Naive B cell (primary cell): ENCODE results near the gene PODXL. TPM values are rescaled to one million over a fixed set of nuclear protein-coding genes. Genes with fewer than 3 reads are reported as not detected.
A peak's percentile ranks its signal among the peaks of the same experiment; 100 is the strongest.
"Not testable (repeated sequence)": the region's sequence is repeated elsewhere in the genome, so short reads cannot be mapped to it uniquely, and the experiment has no call there.

Experiments
- ATAC-seq, 2 donors: fragments of 150-1000 bp; cut with Tn5 transposase; 2 replicates each; pipeline ENCODE4 v1.10.0; 2021; ENCODE audit warnings: low read depth in 2 of 2, mild to moderate bottlenecking in 2 of 2, moderate library complexity in 2 of 2
- DNase-seq: peaks from one replicate; pipeline ENCODE4 v3.0.0; 2022
- H3K27ac Mint-ChIP-seq, 6 donors: one replicate each; pipeline ENCODE4 v1.8.0; 2020 to 2022; ENCODE audit warnings: mild to moderate bottlenecking in 6 of 6, mixed read lengths in 6 of 6, moderate library complexity in 5 of 6, inconsistent platforms in 2 of 6
- H3K27me3 Mint-ChIP-seq, 3 donors: one replicate each; pipeline ENCODE4 v1.8.0; 2021 to 2022; ENCODE audit warnings: mixed read lengths in 3 of 3, mild to moderate bottlenecking in 1 of 3
- H3K36me3 Mint-ChIP-seq, 2 donors: one replicate each; pipeline ENCODE4 v1.8.0; 2020 to 2022; ENCODE audit warnings: mixed read lengths in 2 of 2, inconsistent platforms in 1 of 2, mild to moderate bottlenecking in 1 of 2
- H3K4me1 Mint-ChIP-seq, 3 donors: one replicate each; pipeline ENCODE4 v1.8.0; 2020 to 2022; ENCODE audit warnings: mixed read lengths in 3 of 3, inconsistent platforms in 1 of 3, mild to moderate bottlenecking in 1 of 3, moderate library complexity in 1 of 3
- H3K4me3 Mint-ChIP-seq, 8 donors: one replicate each; pipeline ENCODE4 v1.8.0; 2020 to 2022; ENCODE audit warnings: mild to moderate bottlenecking in 8 of 8, mixed read lengths in 8 of 8, moderate library complexity in 8 of 8, inconsistent platforms in 2 of 8
- H3K9me3 Mint-ChIP-seq, 7 donors: one replicate each; pipeline ENCODE4 v1.8.0; 2020 to 2022; ENCODE audit warnings: mixed read lengths in 7 of 7, mild to moderate bottlenecking in 5 of 7, inconsistent platforms in 2 of 7, moderate library complexity in 1 of 7
- polyA plus RNA-seq, 6 donors: library from polyadenylated mRNA; unstranded; fragments of 300-500 nt; fragmentation: Illumina TruSeq; gene quantifications; one replicate each; pipeline ENCODE4 v1.2.3, GENCODE V29; 2021; ENCODE audit warnings: low read depth in 6 of 6

Gene PODXL
- polyA plus RNA-seq, 6 donors from 2014 or later, result 0.12 to 0.90 (median 0.68) TPM; not detected in 1

- peak overlapping the region in 1 of 6 donors; percentile 80 for H3K27ac Mint-ChIP-seq
Measured at GRCh38 chr7:131480384-131481315, 75.8 kb downstream of the PODXL start.

GRCh38 chr7:131476740-131477139 is 79.7 kb downstream of the PODXL start:
- ATAC-seq (no peak), DNase-seq (no peak)
- Mint-ChIP-seq H3K4me3 (no peak overlapping the region), H3K27ac (no peak overlapping the region), H3K9me3 (peaks cover 0 to 10% (median 0%) of the 10 kb centered on the region in 7 donors), H3K27me3 (no peaks in the 10 kb centered on the region), H3K4me1 (no peaks in the 10 kb centered on the region), H3K36me3 (peaks cover 10 to 13% of the 10 kb centered on the region in 2 donors)

More at GRCh38 chr7:131480384-131481315, 75.8 kb downstream of the PODXL start:
- Mint-ChIP-seq H3K4me1 (peaks cover 0 to 7% (median 4%) of the 10 kb centered on the region in 3 donors), H3K27me3 (no peaks in the 10 kb centered on the region), H3K4me3 (no peak overlapping the region), H3K9me3 (no peaks in the 10 kb centered on the region), H3K36me3 (no peaks in the 10 kb centered on the region)
- ATAC-seq (no peak), DNase-seq (no peak)

- no peak for DNase-seq
- ATAC-seq, result no peak
- H3K36me3 Mint-ChIP-seq, result peaks cover 35 to 42% of the 10 kb centered on the region in 2 donors
- H3K4me3 Mint-ChIP-seq, result no peak overlapping the region
- no peak overlapping the region for H3K27ac Mint-ChIP-seq
- no peaks in the 10 kb centered on the region for H3K4me1 Mint-ChIP-seq
- peaks cover 0 to 10% (median 0%) of the 10 kb centered on the region in 7 donors for H3K9me3 Mint-ChIP-seq
- no peaks in the 10 kb centered on the region for H3K27me3 Mint-ChIP-seq
Measured at GRCh38 chr7:131471250-131472004, 85.0 kb downstream of the PODXL start.

GRCh38 chr7:131467788-131468187 is 88.6 kb downstream of the PODXL start:
- Mint-ChIP-seq H3K4me3 (no peak overlapping the region), H3K9me3 (no peaks in the 10 kb centered on the region), H3K36me3 (peaks cover 29 to 41% of the 10 kb centered on the region in 2 donors), H3K27me3 (no peaks in the 10 kb centered on the region), H3K27ac (no peak overlapping the region), H3K4me1 (no peaks in the 10 kb centered on the region)
- DNase-seq (no peak), ATAC-seq (no peak)

GRCh38 chr7:131466735-131467365 is 89.6 kb downstream of the PODXL start:
- Mint-ChIP-seq H3K27ac (no peak overlapping the region), H3K27me3 (no peaks in the 10 kb centered on the region), H3K9me3 (no peaks in the 10 kb centered on the region), H3K36me3 (peaks cover 30 to 41% of the 10 kb centered on the region in 2 donors), H3K4me3 (no peak overlapping the region), H3K4me1 (no peaks in the 10 kb centered on the region)
- ATAC-seq (no peak), DNase-seq (no peak)

- H3K9me3 Mint-ChIP-seq, ATAC-seq, DNase-seq, H3K27me3 Mint-ChIP-seq, H3K4me3 Mint-ChIP-seq, H3K4me1 Mint-ChIP-seq: not testable (repeated sequence)
- Mint-ChIP-seq H3K27ac (peak overlapping the region in 1 of 6 donors; percentile 58), H3K36me3 (peaks cover 23 to 32% of the 10 kb centered on the region in 2 donors)
Measured at GRCh38 chr7:131462715-131463114, 93.7 kb downstream of the PODXL start.

- H3K27me3 Mint-ChIP-seq, result no peaks in the 10 kb centered on the region
- peaks cover 22 to 26% of the 10 kb centered on the region in 2 donors for H3K36me3 Mint-ChIP-seq
- H3K9me3 Mint-ChIP-seq, result peaks cover 0 to 1% (median 0%) of the 10 kb centered on the region in 7 donors
- H3K27ac Mint-ChIP-seq, result peak overlapping the region in 1 of 6 donors; percentile 58
- H3K4me1 Mint-ChIP-seq, result no peaks in the 10 kb centered on the region
- ATAC-seq (no peak), DNase-seq (no peak)
- H3K4me3 Mint-ChIP-seq, result no peak overlapping the region
Measured at GRCh38 chr7:131462059-131462458, 94.4 kb downstream of the PODXL start.

- peaks cover 7 to 14% (median 9%) of the 10 kb centered on the region in 3 donors for H3K4me1 Mint-ChIP-seq
- H3K4me3 Mint-ChIP-seq, result no peak overlapping the region
- no peak for DNase-seq
- peaks cover 0 to 1% (median 0%) of the 10 kb centered on the region in 7 donors for H3K9me3 Mint-ChIP-seq
- ATAC-seq, result no peak
- H3K27me3 Mint-ChIP-seq, result no peaks in the 10 kb centered on the region
- H3K27ac Mint-ChIP-seq, result peak overlapping the region in 1 of 6 donors; percentile 67
- peaks cover 23 to 41% of the 10 kb centered on the region in 2 donors for H3K36me3 Mint-ChIP-seq
Measured at GRCh38 chr7:131459256-131459655, 97.2 kb downstream of the PODXL start.

- ATAC-seq, result no peak
- peaks cover 0 to 1% (median 0%) of the 10 kb centered on the region in 7 donors for H3K9me3 Mint-ChIP-seq
- no peak for DNase-seq
- no peak overlapping the region for H3K27ac Mint-ChIP-seq
- peaks cover 7 to 14% (median 11%) of the 10 kb centered on the region in 3 donors for H3K4me1 Mint-ChIP-seq
- peaks cover 15 to 29% of the 10 kb centered on the region in 2 donors for H3K36me3 Mint-ChIP-seq
- no peaks in the 10 kb centered on the region for H3K27me3 Mint-ChIP-seq
- peak overlapping the region in 1 of 8 donors; percentile 2 for H3K4me3 Mint-ChIP-seq
Measured at GRCh38 chr7:131456338-131456737, 100.1 kb downstream of the PODXL start.

GRCh38 chr7:131455546-131455945 is 100.9 kb downstream of the PODXL start:
- Mint-ChIP-seq H3K9me3 (peaks cover 0 to 1% (median 0%) of the 10 kb centered on the region in 7 donors), H3K4me3 (no peak overlapping the region), H3K27me3 (no peaks in the 10 kb centered on the region), H3K4me1 (peaks cover 7 to 14% (median 11%) of the 10 kb centered on the region in 3 donors), H3K36me3 (peaks cover 19 to 32% of the 10 kb centered on the region in 2 donors), H3K27ac (peak overlapping the region in 1 of 6 donors; percentile 24)
- ATAC-seq (no peak), DNase-seq (no peak)

GRCh38 chr7:131455001-131455400 is 101.4 kb downstream of the PODXL start:
- Mint-ChIP-seq H3K4me1 (peaks cover 7 to 14% (median 11%) of the 10 kb centered on the region in 3 donors), H3K9me3 (peaks cover 0 to 1% (median 0%) of the 10 kb centered on the region in 7 donors), H3K27me3 (no peaks in the 10 kb centered on the region), H3K4me3 (no peak overlapping the region), H3K27ac (peak overlapping the region in 2 of 6 donors; percentile 18 to 38), H3K36me3 (peaks cover 20 to 30% of the 10 kb centered on the region in 2 donors)
- ATAC-seq, result no peak
- no peak for DNase-seq

- no peak for ATAC-seq
Measured at GRCh38 chr7:131454498-131454897, 101.9 kb downstream of the PODXL start.

More at GRCh38 chr7:131454498-131454897, 101.9 kb downstream of the PODXL start:
- H3K36me3 Mint-ChIP-seq, result peaks cover 22 to 28% of the 10 kb centered on the region in 2 donors
- H3K27ac Mint-ChIP-seq, result peak overlapping the region in 1 of 6 donors; percentile 38
- H3K4me3 Mint-ChIP-seq, result no peak overlapping the region
- peaks cover 0 to 1% (median 0%) of the 10 kb centered on the region in 7 donors for H3K9me3 Mint-ChIP-seq
- H3K4me1 Mint-ChIP-seq, result peaks cover 7 to 14% (median 11%) of the 10 kb centered on the region in 3 donors
- no peaks in the 10 kb centered on the region for H3K27me3 Mint-ChIP-seq
- DNase-seq, result no peak
